RWPE2 (cell line): ENCODE measurements around the gene FMN1.

Source experiments
- ATAC-seq: fragments of 200-7000 bp; cut with Tn5 transposase; 3 replicates; pipeline ENCODE4 v1.9.1; 2021; ENCODE audit warnings: low read depth
- DNase-seq: peaks from one replicate; pipeline ENCODE4 v3.0.0-alpha.2; 2020; ENCODE audit warnings: low spot score
- H3K27ac ChIP-seq: fragments of 450-650 bp; 2 replicates; pipeline ENCODE4 v1.5.1; 2017; ENCODE audit warnings: mild to moderate bottlenecking; ENCODE audit not compliant: poor library complexity, severe bottlenecking
- H3K27me3 ChIP-seq: fragments of 250-450 bp; sonication (Bioruptor Pico); 2 replicates; pipeline ENCODE4 v1.5.1; 2021; ENCODE audit warnings: mild to moderate bottlenecking, moderate library complexity; ENCODE audit not compliant: insufficient read depth, poor library complexity, severe bottlenecking
- H3K36me3 ChIP-seq: fragments of 250-450 bp; sonication (Bioruptor Pico); 2 replicates; pipeline ENCODE4 v1.5.1; 2020; ENCODE audit warnings: low read depth, mild to moderate bottlenecking, moderate library complexity
- H3K4me1 ChIP-seq: fragments of 250-450 bp; sonication (Bioruptor Pico); 2 replicates; pipeline ENCODE4 v1.5.1; 2021; ENCODE audit warnings: mild to moderate bottlenecking, moderate library complexity; ENCODE audit not compliant: insufficient read depth, poor library complexity, severe bottlenecking
- H3K4me3 ChIP-seq: fragments of 250-450 bp; sonication (Bioruptor Pico); 2 replicates; pipeline ENCODE4 v1.5.1; 2021; ENCODE audit warnings: mild to moderate bottlenecking, moderate library complexity; ENCODE audit not compliant: severe bottlenecking
- H3K9me3 ChIP-seq: fragments of 250-450 bp; sonication (Bioruptor Pico); 2 replicates; pipeline ENCODE4 v1.5.1; 2021; ENCODE audit warnings: mild to moderate bottlenecking, moderate library complexity; ENCODE audit not compliant: severe bottlenecking
- CTCF ChIP-seq: fragments of 450-650 bp; IDR thresholded peaks from one replicate; pipeline ENCODE4 v1.5.1; 2017; ENCODE audit warnings: mild to moderate bottlenecking, moderate library complexity; ENCODE audit not compliant: poor library complexity, severe bottlenecking

FMN1 gene

GRCh38 chr15:32908135-32908801, 286.2 kb downstream of the FMN1 start:
- H3K27ac ChIP-seq, result no peak overlapping the region
- H3K4me1 ChIP-seq, result no peaks in the 10 kb centered on the region
- no peaks in the 10 kb centered on the region for H3K27me3 ChIP-seq
- no peak overlapping the region for H3K4me3 ChIP-seq
- H3K9me3 ChIP-seq, result no peaks in the 10 kb centered on the region
- DNase-seq (no peak), ATAC-seq (no peak)
- no peaks in the 10 kb centered on the region for H3K36me3 ChIP-seq
- TF ChIP-seq CTCF, result no peak

GRCh38 chr15:32905481-32905880, 289.0 kb downstream of the FMN1 start:
- Histone ChIP-seq H3K9me3 (no peaks in the 10 kb centered on the region), H3K27ac (no peak overlapping the region), H3K4me3 (no peak overlapping the region), H3K27me3 (no peaks in the 10 kb centered on the region), H3K36me3 (no peaks in the 10 kb centered on the region), H3K4me1 (no peaks in the 10 kb centered on the region)
- ATAC-seq (no peak; the same call in 2 of the 3 replicates), DNase-seq (no peak)
- no peak for TF ChIP-seq CTCF

GRCh38 chr15:32904448-32904847, 290.1 kb downstream of the FMN1 start:
- no peaks in the 10 kb centered on the region for H3K4me1 ChIP-seq
- no peaks in the 10 kb centered on the region for H3K36me3 ChIP-seq
- ATAC-seq, result no peak
- no peaks in the 10 kb centered on the region for H3K9me3 ChIP-seq
- no peak for DNase-seq
- TF ChIP-seq CTCF, result no peak
- H3K27me3 ChIP-seq, result no peaks in the 10 kb centered on the region
- H3K4me3 ChIP-seq, result no peak overlapping the region
- H3K27ac ChIP-seq, result no peak overlapping the region

GRCh38 chr15:32903591-32904290, 290.8 kb downstream of the FMN1 start:
- Histone ChIP-seq H3K36me3 (no peaks in the 10 kb centered on the region), H3K27ac (no peak overlapping the region), H3K9me3 (no peaks in the 10 kb centered on the region), H3K4me3 (no peak overlapping the region), H3K27me3 (no peaks in the 10 kb centered on the region), H3K4me1 (peaks cover 2% of the 10 kb centered on the region)
- no peak for TF ChIP-seq CTCF
- DNase-seq, result no peak
- ATAC-seq, result no peak

GRCh38 chr15:32901995-32902394, 292.5 kb downstream of the FMN1 start:
- Histone ChIP-seq H3K36me3 (no peaks in the 10 kb centered on the region), H3K4me1 (peaks cover 3% of the 10 kb centered on the region), H3K27me3 (no peaks in the 10 kb centered on the region), H3K9me3 (no peaks in the 10 kb centered on the region), H3K27ac (no peak overlapping the region), H3K4me3 (no peak overlapping the region)
- no peak for ATAC-seq
- no peak for DNase-seq
- TF ChIP-seq CTCF, result no peak
